Tibial nerve (tissue), 4 donors: ENCODE results near the gene LRRC72. TPM values are rescaled to one million over a fixed set of nuclear protein-coding genes. Genes with fewer than 3 reads are reported as not detected.

ENCODE experiments used
- DNase-seq, 2 donors: peaks; one replicate each; pipeline ENCODE4 v3.0.0-alpha.2; 2019; ENCODE audit warnings: low spot score in 2 of 2
- H3K27ac ChIP-seq, 4 donors: fragments of 200-600 bp; sonication (generic) in 3 of 4; one replicate each; pipeline ENCODE4 v1.5.1; 2017 to 2019; ENCODE audit warnings: mild to moderate bottlenecking in 1 of 4
- H3K27me3 ChIP-seq, 2 donors: fragments of 200-600 bp; sonication (generic) in 1 of 2; one replicate each; pipeline versions ENCODE4 v1.5.1 to v1.6.0; 2017 to 2019
- H3K36me3 ChIP-seq, 3 donors: fragments of 200-600 bp; sonication (generic); one replicate each; pipeline ENCODE4 v1.5.1; 2018 to 2019
- H3K4me1 ChIP-seq, 4 donors: fragments of 200-600 bp; sonication (generic) in 3 of 4; one replicate each; pipeline ENCODE4 v1.5.1; 2017 to 2019
- H3K4me3 ChIP-seq, 4 donors: fragments of 200-600 bp; sonication (generic) in 3 of 4; one replicate each; pipeline ENCODE4 v1.5.1; 2017 to 2019; ENCODE audit warnings: mild to moderate bottlenecking in 1 of 4, moderate library complexity in 1 of 4
- H3K9me3 ChIP-seq, 4 donors: fragments of 200-600 bp; sonication (generic) in 3 of 4; one replicate each; pipeline ENCODE4 v1.5.1; 2017 to 2019
- EP300 ChIP-seq, 2 donors: sonication (generic); formaldehyde crosslinking; IDR thresholded peaks; one replicate each; pipeline ENCODE4 v1.6.1; 2017; ENCODE audit warnings: antibody characterized with exemption in 2 of 2, mild to moderate bottlenecking in 1 of 2
- POLR2A ChIP-seq, 2 donors: fragments of 450-650 bp; IDR thresholded peaks; one replicate each; pipeline ENCODE4 v1.6.1; 2017; ENCODE audit warnings: antibody characterized with exemption in 2 of 2, mild to moderate bottlenecking in 2 of 2, moderate library complexity in 2 of 2
- WGBS, 2 donors: methylation state at CpG; one replicate each; pipeline ENCODE4 v1.1.5; 2018; 5-methylcytosine and 5-hydroxymethylcytosine counted together
- total RNA-seq, 4 donors: library from RNA; depleted of rRNA; stranded (reverse); fragments of >200 nt; gene quantifications; one replicate each; pipeline ENCODE4 v1.1.0, GENCODE V29; 2016
- TF ChIP-seq, protein P1 (sequence below), 5 experiments: fragments of 200-600 bp in 3 of 5; fragments of 450-650 bp in 2 of 5; sonication (generic) in 3 of 5; IDR thresholded peaks; one replicate each; pipeline ENCODE4 v1.5.1; 2016 to 2019; ENCODE audit warnings: antibody characterized with exemption in 5 of 5, mild to moderate bottlenecking in 3 of 5, moderate library complexity in 2 of 5

LRRC72 gene
- total RNA-seq, 4 donors from 2014 or later: not detected

DNA sequence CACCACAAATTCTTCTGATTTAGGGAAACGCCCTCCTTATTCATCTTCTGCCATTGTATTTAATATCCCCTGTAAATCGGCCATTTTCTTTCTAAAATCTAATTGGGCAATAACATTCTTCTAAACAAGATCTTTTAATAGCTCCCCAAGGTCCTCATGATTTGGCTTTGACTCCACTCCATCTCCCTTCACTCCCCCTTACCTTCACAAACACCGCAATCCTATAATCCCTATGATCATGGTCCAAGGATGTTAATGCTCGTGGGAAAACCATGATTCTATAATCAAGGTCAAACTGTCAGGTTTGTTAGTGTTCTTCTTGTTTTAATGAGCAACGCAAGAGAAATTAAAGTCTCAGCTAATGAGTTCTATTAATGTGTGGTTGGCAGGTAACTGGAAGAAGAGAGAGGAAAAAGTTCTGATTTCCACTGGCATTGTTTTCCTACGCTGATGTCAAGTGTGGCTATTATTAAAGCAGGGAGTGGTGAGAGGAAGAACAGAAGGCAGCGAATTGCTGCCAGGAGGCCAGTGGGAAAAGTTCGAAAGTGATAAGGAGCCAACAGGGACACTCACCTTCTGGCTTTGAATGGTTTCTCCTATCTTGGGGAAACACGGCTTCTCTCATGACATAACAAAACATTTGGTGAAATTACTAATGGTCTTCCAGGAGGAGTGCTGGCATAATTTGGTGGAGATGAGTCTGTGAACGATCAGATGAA is 28.1 kb downstream of the LRRC72 start:
- Histone ChIP-seq H3K27me3 (no peaks in the 10 kb centered on the region), H3K36me3 (no peaks in the 10 kb centered on the region), H3K4me1 (no peaks in the 10 kb centered on the region), H3K4me3 (no peak overlapping the region), H3K27ac (no peak overlapping the region), H3K9me3 (no peaks in the 10 kb centered on the region)
- WGBS, 2 donors: 79 to 92% methylated on average over 10 of the region's 10 CpGs
- DNase-seq: no peak
- TF ChIP-seq POLR2A (IDR thresholded peaks at IDR 0.05): no peak

DNA sequence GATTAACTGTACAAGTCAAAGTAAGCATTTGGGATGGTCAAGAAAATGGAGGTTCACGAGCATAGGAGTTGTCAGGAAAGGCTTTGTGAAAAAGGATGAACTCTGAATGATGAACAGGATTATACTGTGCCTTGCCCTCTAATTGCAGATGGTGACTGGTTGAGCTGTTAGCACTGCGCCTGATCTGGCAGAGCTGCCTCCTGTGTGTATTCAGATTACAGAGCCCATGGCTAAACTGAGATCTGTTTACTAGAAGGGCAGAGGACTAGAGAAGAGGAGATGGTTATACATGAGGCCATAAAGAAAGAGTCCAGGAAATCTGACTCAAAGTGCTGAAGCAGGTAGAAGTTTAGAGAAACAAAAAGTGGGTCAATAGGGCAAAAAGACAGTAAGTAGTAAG is 29.7 kb downstream of the LRRC72 start:
- no peaks in the 10 kb centered on the region for H3K36me3 ChIP-seq
- H3K4me3 ChIP-seq: no peak overlapping the region
- H3K27me3 ChIP-seq: no peaks in the 10 kb centered on the region
- 50 to 89% methylated on average over 2 of the region's 2 CpGs for WGBS, 2 donors
- H3K27ac ChIP-seq: no peak overlapping the region
- no peaks in the 10 kb centered on the region for H3K4me1 ChIP-seq
- DNase-seq: no peak
- TF ChIP-seq EP300 (IDR thresholded peaks at IDR 0.05) (no peak), POLR2A (IDR thresholded peaks at IDR 0.05) (no peak)
- TF ChIP-seq, protein P1, sequence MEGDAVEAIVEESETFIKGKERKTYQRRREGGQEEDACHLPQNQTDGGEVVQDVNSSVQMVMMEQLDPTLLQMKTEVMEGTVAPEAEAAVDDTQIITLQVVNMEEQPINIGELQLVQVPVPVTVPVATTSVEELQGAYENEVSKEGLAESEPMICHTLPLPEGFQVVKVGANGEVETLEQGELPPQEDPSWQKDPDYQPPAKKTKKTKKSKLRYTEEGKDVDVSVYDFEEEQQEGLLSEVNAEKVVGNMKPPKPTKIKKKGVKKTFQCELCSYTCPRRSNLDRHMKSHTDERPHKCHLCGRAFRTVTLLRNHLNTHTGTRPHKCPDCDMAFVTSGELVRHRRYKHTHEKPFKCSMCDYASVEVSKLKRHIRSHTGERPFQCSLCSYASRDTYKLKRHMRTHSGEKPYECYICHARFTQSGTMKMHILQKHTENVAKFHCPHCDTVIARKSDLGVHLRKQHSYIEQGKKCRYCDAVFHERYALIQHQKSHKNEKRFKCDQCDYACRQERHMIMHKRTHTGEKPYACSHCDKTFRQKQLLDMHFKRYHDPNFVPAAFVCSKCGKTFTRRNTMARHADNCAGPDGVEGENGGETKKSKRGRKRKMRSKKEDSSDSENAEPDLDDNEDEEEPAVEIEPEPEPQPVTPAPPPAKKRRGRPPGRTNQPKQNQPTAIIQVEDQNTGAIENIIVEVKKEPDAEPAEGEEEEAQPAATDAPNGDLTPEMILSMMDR (IDR thresholded peaks at IDR 0.05): no peak
- H3K9me3 ChIP-seq: no peaks in the 10 kb centered on the region

DNA sequence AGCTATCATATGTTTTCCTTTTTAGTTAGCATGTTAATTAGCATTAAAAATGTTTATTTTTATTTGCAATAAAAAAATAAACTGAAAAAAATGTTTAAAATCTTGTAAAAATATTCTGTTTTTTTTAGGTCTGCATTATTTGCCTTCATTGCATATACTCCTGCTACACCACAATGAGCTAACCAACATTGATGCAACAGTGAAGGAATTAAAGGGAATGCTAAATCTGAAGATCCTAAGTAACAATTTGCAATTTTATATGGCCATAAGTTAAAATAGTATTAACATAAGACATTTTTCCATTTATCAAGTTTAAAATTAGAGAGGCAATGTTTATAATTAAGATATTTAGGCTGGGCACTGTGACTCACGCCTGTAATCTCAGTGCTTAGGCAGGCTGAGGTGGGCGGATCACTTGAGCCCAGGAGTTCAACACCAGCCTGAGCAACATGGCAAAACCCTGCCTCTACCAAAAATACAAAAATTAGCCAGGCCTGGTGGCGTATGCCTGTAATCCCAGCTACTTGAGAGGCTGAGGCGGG is 32.2 kb downstream of the LRRC72 start:
- H3K4me1 ChIP-seq: no peaks in the 10 kb centered on the region
- H3K27ac ChIP-seq: no peak overlapping the region
- no peaks in the 10 kb centered on the region for H3K36me3 ChIP-seq
- H3K9me3 ChIP-seq: no peaks in the 10 kb centered on the region
- DNase-seq: no peak
- H3K27me3 ChIP-seq: no peaks in the 10 kb centered on the region
- 96% methylated on average over 4 of the region's 4 CpGs for WGBS, 2 donors
- H3K4me3 ChIP-seq: no peak overlapping the region
- TF ChIP-seq, protein P1 (IDR thresholded peaks at IDR 0.05): no peak
- no peak for TF ChIP-seq POLR2A (IDR thresholded peaks at IDR 0.05)
- TF ChIP-seq EP300 (IDR thresholded peaks at IDR 0.05): no peak

DNA sequence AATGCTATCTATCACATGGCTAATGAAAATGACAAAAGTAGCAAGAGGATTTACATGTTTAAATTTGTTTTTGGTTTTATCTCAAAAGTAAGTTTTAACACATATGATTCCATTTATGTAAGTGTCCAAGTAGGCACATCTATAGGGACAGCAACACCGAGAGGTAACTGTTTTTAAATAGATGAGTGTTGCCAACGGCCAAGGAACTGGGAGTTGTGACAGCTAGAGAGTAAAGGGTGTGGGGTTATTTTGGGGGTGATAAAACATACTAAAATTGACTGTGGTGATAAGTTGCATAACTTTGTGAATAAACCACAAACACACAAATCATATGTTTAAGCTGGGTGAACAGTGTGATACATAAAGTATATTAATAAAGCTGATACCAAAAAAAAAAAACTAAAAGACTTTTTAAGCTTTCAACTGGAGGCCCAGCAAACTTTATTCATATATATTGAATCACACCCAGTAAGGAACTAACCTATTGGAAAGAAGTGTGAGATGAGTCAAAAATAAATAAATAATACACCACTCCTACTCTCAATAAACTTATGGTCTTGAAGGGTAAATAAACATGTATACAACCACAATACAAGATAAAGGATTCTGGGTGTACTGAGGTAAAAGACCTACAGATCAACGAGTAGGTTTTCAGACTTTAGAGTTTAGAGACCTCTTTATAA is 33.0 kb downstream of the LRRC72 start:
- Histone ChIP-seq H3K4me1 (no peaks in the 10 kb centered on the region), H3K9me3 (no peaks in the 10 kb centered on the region), H3K4me3 (no peak overlapping the region), H3K27me3 (no peaks in the 10 kb centered on the region), H3K27ac (no peak overlapping the region), H3K36me3 (no peaks in the 10 kb centered on the region)
- DNase-seq: no peak
- 51 to 81% methylated on average over 3 of the region's 3 CpGs for WGBS, 2 donors
- TF ChIP-seq, protein P1 (IDR thresholded peaks at IDR 0.05): no peak
- TF ChIP-seq POLR2A (IDR thresholded peaks at IDR 0.05): no peak
- no peak for TF ChIP-seq EP300 (IDR thresholded peaks at IDR 0.05)

DNA sequence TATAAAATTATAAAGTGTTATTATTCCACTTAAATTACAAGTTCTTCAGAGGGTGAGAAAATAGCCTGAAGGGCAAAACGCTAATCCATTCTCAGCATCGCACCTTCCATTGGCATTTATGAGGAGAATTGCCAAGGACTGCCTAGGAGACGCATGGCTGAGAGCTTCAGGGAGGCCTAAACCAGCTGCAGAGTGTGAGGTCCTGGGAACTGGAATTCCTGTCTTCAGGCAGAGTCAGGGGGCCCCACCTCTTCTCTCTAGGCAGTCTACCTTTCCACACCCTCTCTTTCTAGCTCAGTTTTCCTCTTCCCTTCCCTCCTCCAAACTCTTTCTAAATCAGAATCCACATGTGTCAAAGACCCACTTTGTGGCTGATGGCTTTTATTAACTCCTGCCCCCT is 35.3 kb downstream of the LRRC72 start:
- no peak for DNase-seq
- no peaks in the 10 kb centered on the region for H3K36me3 ChIP-seq
- TF ChIP-seq, protein P1 (IDR thresholded peaks at IDR 0.05): no peak
- TF ChIP-seq POLR2A (IDR thresholded peaks at IDR 0.05) (no peak), EP300 (IDR thresholded peaks at IDR 0.05) (no peak)
- H3K4me3 ChIP-seq: no peak overlapping the region
- H3K27ac ChIP-seq: no peak overlapping the region
- no peaks in the 10 kb centered on the region for H3K4me1 ChIP-seq
- no peaks in the 10 kb centered on the region for H3K9me3 ChIP-seq
- WGBS, 2 donors: 89 to 94% methylated on average over 3 of the region's 3 CpGs
- H3K27me3 ChIP-seq: no peaks in the 10 kb centered on the region
